ENCODE measurements around the gene LSM11.

LSM11 gene

DNA sequence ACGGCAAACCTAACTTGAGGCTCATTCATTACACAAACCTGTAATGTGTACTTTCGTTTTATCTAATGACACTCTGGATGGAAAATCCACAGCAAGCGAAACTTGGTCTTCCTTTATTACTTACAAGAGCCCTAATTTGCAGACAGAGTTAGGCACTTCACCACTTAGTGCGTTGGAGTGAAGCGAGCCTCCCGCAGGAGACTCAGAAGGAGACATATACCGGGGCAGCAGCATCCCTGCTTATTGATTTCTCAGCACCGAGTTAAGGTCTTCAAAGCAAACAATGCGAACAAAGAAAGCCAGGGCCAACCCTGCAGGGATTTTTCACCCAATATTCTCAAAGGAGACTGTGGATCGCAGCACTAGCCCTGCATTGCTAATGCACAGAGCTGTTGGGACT is 28.6 kb downstream of the LSM11 start:
- DNase-seq (ENCODE audit: low spot score), result no peak

GRCh38 chr5:157778121-157778805 is 34.8 kb downstream of the LSM11 start:
- DNase-seq (ENCODE audit: low spot score), result no peak

GRCh38 chr5:157779221-157779620 is 35.7 kb downstream of the LSM11 start:
- DNase-seq (ENCODE audit: low spot score), result no peak

DNA sequence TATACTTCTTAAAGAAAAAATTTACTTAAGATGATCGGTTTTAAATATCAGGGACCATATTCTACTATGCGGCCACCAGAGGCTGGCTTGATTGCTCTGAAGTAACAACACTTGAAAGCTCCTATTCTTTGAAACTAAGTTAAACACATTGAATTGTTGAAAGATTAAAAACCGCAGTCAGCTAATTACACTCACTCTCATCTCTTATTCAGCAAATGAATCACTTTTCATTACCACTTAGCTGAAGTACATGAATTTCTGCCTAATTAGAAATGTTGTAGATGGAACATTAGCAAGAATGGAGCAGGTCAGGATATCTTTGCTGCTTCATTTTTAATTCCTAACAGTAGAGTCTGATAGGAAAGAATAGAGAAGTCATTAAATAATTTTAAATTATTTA is 42.3 kb downstream of the LSM11 start:
- no peak for DNase-seq (ENCODE audit: low spot score)

- DNase-seq (ENCODE audit: low spot score), result no peak
Observed at GRCh38 chr5:157793301-157793700, 49.8 kb downstream of the LSM11 start.

DNA sequence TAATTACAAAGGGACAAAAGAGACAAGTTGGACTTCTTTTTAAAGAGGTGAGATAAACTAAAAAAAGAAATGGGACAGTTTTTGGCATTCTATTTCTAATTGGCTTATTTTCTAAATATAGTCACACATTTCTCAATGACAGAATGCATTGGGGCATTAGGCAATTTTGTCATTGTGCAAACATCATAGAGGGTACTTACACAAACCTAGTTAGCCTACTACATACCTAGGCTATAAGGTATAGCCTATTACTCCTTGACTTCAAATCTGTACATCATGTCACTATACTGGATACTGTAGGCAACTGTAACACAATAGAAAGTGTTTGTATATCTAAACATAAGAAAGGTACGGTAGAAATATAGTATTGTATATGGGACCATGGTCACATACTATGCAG is 56.1 kb downstream of the LSM11 start:
- no peak for DNase-seq (ENCODE audit: low spot score)

DNA sequence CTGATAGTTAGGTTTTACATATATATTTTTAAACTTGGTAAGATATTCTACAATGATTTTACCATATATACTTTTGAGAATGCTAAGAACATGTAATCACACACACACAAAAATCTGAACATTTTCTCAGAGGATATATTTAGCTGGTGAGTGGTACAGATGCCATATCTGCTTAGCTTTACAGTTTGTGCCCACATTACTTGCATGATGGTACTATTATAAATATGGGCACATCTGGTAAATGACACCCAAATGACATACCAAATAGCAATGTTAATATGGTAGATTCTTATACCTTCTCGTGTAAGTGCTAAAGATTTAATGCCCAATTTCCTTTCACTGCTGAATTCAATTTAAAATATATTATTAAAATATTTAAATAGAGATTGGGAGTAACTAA is 56.6 kb downstream of the LSM11 start:
- DNase-seq (ENCODE audit: low spot score), result no peak

- no peak for DNase-seq (ENCODE audit: low spot score)
Observed at GRCh38 chr5:157802736-157803135, 59.2 kb downstream of the LSM11 start.

- no peak for DNase-seq (ENCODE audit: low spot score)
Observed at GRCh38 chr5:157808043-157808442, 64.5 kb downstream of the LSM11 start.

Data from putamen (tissue), 1 donor.